Neural progenitor cell (in vitro differentiated cells): Measurements from ENCODE around the gene KRT79. TPM values are rescaled to one million over a fixed set of nuclear protein-coding genes. Genes with fewer than 3 reads are reported as not detected.

Experiments used
- DNase-seq: peaks from one replicate; pipeline ENCODE4 v3.0.0-alpha.2; 2016; ENCODE audit warnings: low spot score
- H2AFZ ChIP-seq: fragments of 200-600 bp; sonication (generic); replicated peaks from 2 replicates; pipeline ENCODE4 v1.6.1; 2016; ENCODE audit warnings: antibody characterized with exemption
- H3F3A ChIP-seq: fragments of 200-600 bp; sonication (generic); 2 replicates; pipeline ENCODE4 v1.6.1; 2016; ENCODE audit warnings: antibody characterized with exemption, low read depth
- H3K27ac ChIP-seq: fragments of 200-600 bp; sonication (generic); 2 replicates; pipeline ENCODE4 v1.5.1; 2016; ENCODE audit warnings: mild to moderate bottlenecking
- H3K27me3 ChIP-seq: fragments of 200-600 bp; sonication (generic); 2 replicates; pipeline ENCODE4 v1.6.1; 2016; ENCODE audit warnings: mild to moderate bottlenecking, moderate library complexity
- H3K36me3 ChIP-seq: fragments of 200-600 bp; sonication (generic); 2 replicates; pipeline ENCODE4 v1.5.1; 2016
- H3K4me1 ChIP-seq: fragments of 200-600 bp; sonication (generic); 2 replicates; pipeline ENCODE4 v1.6.1; 2016; ENCODE audit warnings: mixed run types
- H3K4me2 ChIP-seq: fragments of 200-600 bp; sonication (generic); 2 replicates; pipeline ENCODE4 v1.6.1; 2016
- H3K4me3 ChIP-seq: fragments of 200-600 bp; sonication (generic); 2 replicates; pipeline ENCODE4 v1.5.1; 2016
- H3K79me2 ChIP-seq: fragments of 200-600 bp; sonication (generic); 2 replicates; pipeline ENCODE4 v1.6.1; 2016; ENCODE audit warnings: low read depth
- H3K9ac ChIP-seq: fragments of 200-600 bp; sonication (generic); 2 replicates; pipeline ENCODE4 v1.6.1; 2016
- H3K9me3 ChIP-seq: fragments of 200-600 bp; sonication (generic); 2 replicates; pipeline ENCODE4 v1.5.1; 2016; ENCODE audit warnings: low read depth
- H4K20me1 ChIP-seq: fragments of 200-600 bp; sonication (generic); 2 replicates; pipeline ENCODE4 v1.6.1; 2016; ENCODE audit warnings: low read depth
- H3K27ac Mint-ChIP-seq: 3 replicates; pipeline ENCODE4 v1.8.0; 2021; ENCODE audit warnings: mixed read lengths
- H3K27me3 Mint-ChIP-seq: 2 replicates; pipeline ENCODE4 v1.8.0; 2022; ENCODE audit warnings: low read depth, mild to moderate bottlenecking, inconsistent platforms, moderate library complexity, mixed read lengths; ENCODE audit not compliant: insufficient read depth
- H3K36me3 Mint-ChIP-seq: 3 replicates; pipeline ENCODE4 v1.8.0; 2021; ENCODE audit warnings: mixed read lengths
- H3K4me1 Mint-ChIP-seq: 3 replicates; pipeline ENCODE4 v1.8.0; 2021; ENCODE audit warnings: mixed read lengths
- H3K4me3 Mint-ChIP-seq: 3 replicates; pipeline ENCODE4 v1.8.0; 2021; ENCODE audit warnings: mild to moderate bottlenecking, moderate library complexity, mixed read lengths
- H3K9me3 Mint-ChIP-seq: 3 replicates; pipeline ENCODE4 v1.8.0; 2020; ENCODE audit warnings: mixed read lengths
- EZH2 ChIP-seq: fragments of 200-600 bp; sonication (generic); IDR thresholded peaks from 2 replicates; pipeline ENCODE4 v1.6.1; 2017; ENCODE audit warnings: antibody characterized with exemption, mild to moderate bottlenecking, moderate library complexity
- EZH2phosphoT487 ChIP-seq: fragments of 200-600 bp; sonication (generic); IDR thresholded peaks from 2 replicates; pipeline ENCODE4 v1.6.1; 2017; ENCODE audit warnings: antibody characterized with exemption
- total RNA-seq: library from RNA; depleted of rRNA; stranded (reverse); fragments of >200 nt; gene quantifications from 2 replicates; pipeline ENCODE4 v1.2.3, GENCODE V29; 2015; ENCODE audit warnings: low replicate concordance
- TF ChIP-seq, protein P1 (sequence below): fragments of 200-600 bp; sonication (generic); IDR thresholded peaks from 2 replicates; pipeline ENCODE4 v1.5.1; 2017; ENCODE audit warnings: antibody characterized with exemption, mild to moderate bottlenecking

Gene KRT79
- total RNA-seq, 1 donor from 2014 or later, result not detected

DNA sequence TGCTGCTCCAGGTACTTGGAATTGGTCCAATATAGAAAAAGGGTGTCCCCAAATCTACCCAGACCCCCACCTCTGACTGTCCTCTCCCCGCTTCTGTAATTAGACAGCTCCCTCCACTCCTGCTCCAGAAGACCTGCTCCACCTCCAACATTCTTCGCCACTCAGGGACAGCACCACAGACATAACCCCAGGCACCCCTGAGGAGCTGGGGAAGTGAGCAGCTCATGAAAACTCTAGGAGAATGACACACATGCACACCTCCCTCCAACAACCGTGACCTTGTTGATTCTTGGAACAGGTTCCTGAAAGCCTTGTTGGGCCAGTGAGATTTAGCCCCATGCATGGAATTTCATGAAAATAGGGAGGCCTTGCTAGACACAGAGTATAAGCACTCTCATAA lies 28.4 kb downstream of the KRT79 start:
- no peaks in the 10 kb centered on the region for H3K79me2 ChIP-seq
- DNase-seq, result no peak
- H4K20me1 ChIP-seq, result no peaks in the 10 kb centered on the region
- H3K27me3 Mint-ChIP-seq, result peaks cover 9% of the 10 kb centered on the region
- H3K4me1 Mint-ChIP-seq, result peaks cover 4% of the 10 kb centered on the region
- no peak overlapping the region for H3K4me3 Mint-ChIP-seq
- H3K27ac Mint-ChIP-seq, result no peak overlapping the region
- H3F3A ChIP-seq, result no peaks in the 10 kb centered on the region
- no peaks in the 10 kb centered on the region for H3K36me3 Mint-ChIP-seq
- no peaks in the 10 kb centered on the region for H3K9me3 ChIP-seq
- no peaks in the 10 kb centered on the region for H3K9me3 Mint-ChIP-seq
- H3K9ac ChIP-seq, result no peak overlapping the region
- H3K27me3 ChIP-seq, result no peaks in the 10 kb centered on the region
- TF ChIP-seq EZH2 (no peak), EZH2phosphoT487 (no peak)
- TF ChIP-seq, protein P1, sequence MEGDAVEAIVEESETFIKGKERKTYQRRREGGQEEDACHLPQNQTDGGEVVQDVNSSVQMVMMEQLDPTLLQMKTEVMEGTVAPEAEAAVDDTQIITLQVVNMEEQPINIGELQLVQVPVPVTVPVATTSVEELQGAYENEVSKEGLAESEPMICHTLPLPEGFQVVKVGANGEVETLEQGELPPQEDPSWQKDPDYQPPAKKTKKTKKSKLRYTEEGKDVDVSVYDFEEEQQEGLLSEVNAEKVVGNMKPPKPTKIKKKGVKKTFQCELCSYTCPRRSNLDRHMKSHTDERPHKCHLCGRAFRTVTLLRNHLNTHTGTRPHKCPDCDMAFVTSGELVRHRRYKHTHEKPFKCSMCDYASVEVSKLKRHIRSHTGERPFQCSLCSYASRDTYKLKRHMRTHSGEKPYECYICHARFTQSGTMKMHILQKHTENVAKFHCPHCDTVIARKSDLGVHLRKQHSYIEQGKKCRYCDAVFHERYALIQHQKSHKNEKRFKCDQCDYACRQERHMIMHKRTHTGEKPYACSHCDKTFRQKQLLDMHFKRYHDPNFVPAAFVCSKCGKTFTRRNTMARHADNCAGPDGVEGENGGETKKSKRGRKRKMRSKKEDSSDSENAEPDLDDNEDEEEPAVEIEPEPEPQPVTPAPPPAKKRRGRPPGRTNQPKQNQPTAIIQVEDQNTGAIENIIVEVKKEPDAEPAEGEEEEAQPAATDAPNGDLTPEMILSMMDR, result no peak
- H3K4me1 ChIP-seq, result peaks cover 15% of the 10 kb centered on the region
- H2AFZ ChIP-seq, result no peak overlapping the region
- no peaks in the 10 kb centered on the region for H3K36me3 ChIP-seq
- H3K4me2 ChIP-seq, result no peak overlapping the region
- H3K27ac ChIP-seq, result no peak overlapping the region
- no peak overlapping the region for H3K4me3 ChIP-seq

DNA sequence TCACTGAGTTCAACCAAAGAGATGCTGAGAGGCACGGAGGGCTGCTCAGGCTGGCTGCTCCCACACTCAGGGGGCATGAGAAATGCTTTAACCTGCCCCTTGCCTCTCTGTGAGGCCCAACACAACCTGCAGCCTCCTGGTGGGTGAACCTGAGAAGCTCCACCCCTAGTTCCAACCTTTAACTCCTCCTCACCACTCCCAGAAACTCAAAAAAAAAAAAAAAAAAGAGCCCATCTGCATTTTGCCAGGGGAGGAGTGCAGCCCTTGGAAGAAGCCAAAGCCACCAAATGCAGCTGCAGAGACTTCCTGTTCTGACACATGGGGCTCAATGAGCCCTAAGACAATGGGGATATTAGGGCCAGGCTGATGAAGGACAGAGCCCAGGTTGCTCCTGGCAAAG lies 29.1 kb downstream of the KRT79 start:
- Mint-ChIP-seq H3K9me3 (no peaks in the 10 kb centered on the region), H3K36me3 (no peaks in the 10 kb centered on the region), H3K27me3 (peaks cover 9% of the 10 kb centered on the region), H3K4me3 (no peak overlapping the region), H3K4me1 (peaks cover 4% of the 10 kb centered on the region), H3K27ac (no peak overlapping the region)
- Histone ChIP-seq H3K36me3 (no peaks in the 10 kb centered on the region), H3K27me3 (no peaks in the 10 kb centered on the region), H3K4me3 (no peak overlapping the region), H3K9me3 (no peaks in the 10 kb centered on the region), H3K9ac (no peak overlapping the region), H2AFZ (no peak overlapping the region), H4K20me1 (no peaks in the 10 kb centered on the region), H3K4me1 (peaks cover 15% of the 10 kb centered on the region), H3K4me2 (no peak overlapping the region), H3K27ac (no peak overlapping the region), H3K79me2 (no peaks in the 10 kb centered on the region), H3F3A (no peaks in the 10 kb centered on the region)
- TF ChIP-seq, protein P1, result no peak
- TF ChIP-seq EZH2 (no peak), EZH2phosphoT487 (no peak)
- DNase-seq, result no peak

DNA sequence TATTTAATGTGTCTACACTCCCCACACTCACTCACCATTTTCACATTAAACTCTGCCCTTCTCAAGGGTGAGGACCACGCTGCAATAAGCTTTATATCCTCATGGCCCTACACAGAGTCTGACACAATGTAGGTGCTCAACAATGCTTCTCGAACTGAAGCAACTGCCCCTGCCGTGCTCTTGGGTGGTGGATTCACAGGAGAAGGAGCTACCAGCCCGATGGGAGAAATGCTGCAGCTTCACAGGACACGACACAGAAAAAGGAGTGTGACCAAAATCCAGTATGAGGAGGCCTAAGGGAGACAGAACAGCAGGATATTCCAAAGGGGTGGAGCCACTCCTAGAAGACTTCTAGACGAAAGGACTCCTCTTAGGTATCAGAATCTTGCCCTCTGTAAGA lies 31.7 kb downstream of the KRT79 start:
- Histone ChIP-seq H4K20me1 (no peaks in the 10 kb centered on the region), H3K4me2 (no peak overlapping the region), H2AFZ (no peak overlapping the region), H3K36me3 (no peaks in the 10 kb centered on the region), H3K4me3 (no peak overlapping the region), H3K79me2 (no peaks in the 10 kb centered on the region), H3F3A (no peaks in the 10 kb centered on the region), H3K27ac (no peak overlapping the region), H3K27me3 (no peaks in the 10 kb centered on the region), H3K9me3 (no peaks in the 10 kb centered on the region), H3K4me1 (peaks cover 12% of the 10 kb centered on the region), H3K9ac (no peak overlapping the region)
- Mint-ChIP-seq H3K27me3 (peaks cover 9% of the 10 kb centered on the region), H3K4me3 (no peak overlapping the region), H3K4me1 (peaks cover 4% of the 10 kb centered on the region), H3K9me3 (no peaks in the 10 kb centered on the region), H3K36me3 (no peaks in the 10 kb centered on the region), H3K27ac (no peak overlapping the region)
- TF ChIP-seq EZH2phosphoT487 (no peak), EZH2 (no peak)
- TF ChIP-seq, protein P1, result no peak
- DNase-seq, result no peak

DNA sequence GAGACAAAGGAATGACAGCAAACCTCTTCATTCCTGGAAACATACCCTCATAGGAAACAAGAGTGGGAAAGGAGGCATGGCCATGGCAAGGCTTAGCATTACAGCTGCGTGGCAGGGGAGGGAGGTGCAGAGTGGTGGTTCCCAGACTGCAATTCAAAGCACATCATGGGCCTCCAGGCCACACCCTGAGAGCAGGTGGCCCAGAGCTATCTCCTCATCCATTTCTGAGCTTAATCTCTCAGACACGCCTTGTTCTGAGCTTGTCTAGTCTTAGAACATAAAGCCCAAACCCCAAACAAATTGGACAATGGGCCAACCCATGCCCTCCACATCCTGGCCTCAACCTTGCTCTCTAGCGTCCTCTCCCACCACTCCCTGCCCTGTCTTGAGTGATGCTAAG lies 32.3 kb downstream of the KRT79 start:
- no peak for DNase-seq
- H4K20me1 ChIP-seq, result no peaks in the 10 kb centered on the region
- H2AFZ ChIP-seq, result no peak overlapping the region
- peaks cover 7% of the 10 kb centered on the region for H3K4me1 ChIP-seq
- no peaks in the 10 kb centered on the region for H3K36me3 ChIP-seq
- no peak overlapping the region for H3K9ac ChIP-seq
- Mint-ChIP-seq H3K9me3 (no peaks in the 10 kb centered on the region), H3K4me1 (peaks cover 4% of the 10 kb centered on the region), H3K36me3 (no peaks in the 10 kb centered on the region), H3K4me3 (no peak overlapping the region), H3K27ac (no peak overlapping the region), H3K27me3 (peaks cover 6% of the 10 kb centered on the region)
- no peaks in the 10 kb centered on the region for H3K27me3 ChIP-seq
- H3K4me2 ChIP-seq, result no peak overlapping the region
- no peak overlapping the region for H3K27ac ChIP-seq
- TF ChIP-seq EZH2 (no peak), EZH2phosphoT487 (no peak)
- TF ChIP-seq, protein P1, result no peak
- H3K9me3 ChIP-seq, result no peaks in the 10 kb centered on the region
- no peak overlapping the region for H3K4me3 ChIP-seq
- no peaks in the 10 kb centered on the region for H3F3A ChIP-seq
- H3K79me2 ChIP-seq, result no peaks in the 10 kb centered on the region
